ENCODE results near the gene SPATA20.

Gene SPATA20

DNA sequence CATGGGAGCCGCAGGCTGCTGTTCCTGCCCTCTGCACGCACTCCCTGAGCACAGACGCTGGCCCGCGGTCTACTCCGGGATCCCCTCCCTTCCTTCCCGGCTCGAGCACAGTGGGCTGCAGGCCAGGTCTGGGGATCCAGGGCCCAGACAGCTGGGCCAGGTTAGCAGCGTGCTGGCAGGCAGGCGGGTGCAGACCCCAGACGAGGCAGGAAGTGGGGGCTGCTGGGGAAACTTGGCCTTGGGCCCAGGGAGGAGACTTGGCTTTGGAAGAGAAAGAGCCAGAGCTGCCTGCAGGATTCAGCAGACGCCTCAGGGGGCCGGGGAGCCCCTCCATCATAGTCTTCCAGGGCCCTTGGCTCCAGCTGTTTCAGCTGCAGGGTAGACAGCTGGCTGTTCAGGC is 57.5 kb downstream of the SPATA20 start:
- no peak for FAIRE-seq

DNA sequence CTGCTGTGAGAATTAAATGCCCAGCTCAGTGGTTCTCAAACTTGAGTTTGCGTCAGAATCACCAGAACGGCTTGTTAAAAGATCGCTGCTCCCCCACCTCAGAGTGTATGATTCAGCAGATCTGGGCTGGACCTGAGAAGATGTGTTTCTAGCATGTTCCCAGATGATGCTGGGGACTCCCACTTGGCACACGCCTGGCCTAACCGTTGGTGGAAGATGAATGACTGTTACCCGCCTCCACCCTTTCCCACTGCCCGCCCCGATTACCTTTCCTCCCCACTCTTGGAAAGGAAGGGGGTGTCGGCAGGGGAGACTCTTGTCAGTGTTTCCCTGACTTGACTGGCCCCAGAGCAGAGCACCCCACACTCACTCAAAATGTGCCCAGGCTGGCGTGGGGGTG is 58.5 kb downstream of the SPATA20 start:
- FAIRE-seq, result no peak
